Activated CD8-positive, alpha-beta memory T cell treated with anti-CD3 and anti-CD28 coated beads, Interleukin-2, amount 10 ng/mL, durations not matched to agents 7 days and 5 days (primary cell): ENCODE data around the gene ATP6V1C2. TPM values are rescaled to one million over a fixed set of nuclear protein-coding genes. Genes with fewer than 3 reads are reported as not detected.

Source experiments
- ATAC-seq: fragments of 150-1000 bp; cut with Tn5 transposase; one replicate; pipeline ENCODE4 v1.10.0; 2021; ENCODE audit warnings: moderate library complexity
- CTCF ChIA-PET: fragments of 350-600 bp; sonication (Branson Sonifier 250); formaldehyde crosslinking; loops from one replicate; lab custom pipeline; 2021; ENCODE audit warnings: antibody characterized with exemption; lab: Charles Lee
- DNase-seq: peaks from one replicate; pipeline ENCODE4 v3.0.0-alpha.2; 2020
- H3K27ac Mint-ChIP-seq: one replicate; pipeline ENCODE4 v1.8.0; 2021; ENCODE audit warnings: mild to moderate bottlenecking, mixed read lengths
- H3K27me3 Mint-ChIP-seq: one replicate; pipeline ENCODE4 v1.8.0; 2021; ENCODE audit warnings: mixed read lengths
- H3K36me3 Mint-ChIP-seq: one replicate; pipeline ENCODE4 v1.8.0; 2021; ENCODE audit warnings: mild to moderate bottlenecking, mixed read lengths
- H3K4me1 Mint-ChIP-seq: one replicate; pipeline ENCODE4 v1.8.0; 2021; ENCODE audit warnings: mixed read lengths
- H3K4me3 Mint-ChIP-seq: one replicate; pipeline ENCODE4 v1.8.0; 2021; ENCODE audit warnings: mild to moderate bottlenecking, moderate library complexity, mixed read lengths
- H3K9me3 Mint-ChIP-seq: one replicate; pipeline ENCODE4 v1.8.0; 2022; ENCODE audit warnings: low read depth, mixed read lengths
- total RNA-seq, 2 experiments: library from RNA; stranded (reverse); gene quantifications; one replicate each; pipeline ENCODE4 v1.2.3, GENCODE V29; 2021

Gene ATP6V1C2
- total RNA-seq, 2 experiments from 2014 or later, result not detected

GRCh38 chr2:10787176-10787968, 65.9 kb downstream of the ATP6V1C2 start:
- ATAC-seq (no peak), DNase-seq (no peak)
- CTCF ChIA-PET, result no interaction called here
- no peaks in the 10 kb centered on the region for H3K27me3 Mint-ChIP-seq
- no peak overlapping the region for H3K27ac Mint-ChIP-seq
- H3K9me3 Mint-ChIP-seq, result no peaks in the 10 kb centered on the region
- no peak overlapping the region for H3K4me3 Mint-ChIP-seq
- H3K36me3 Mint-ChIP-seq, result peaks cover 72% of the 10 kb centered on the region
- H3K4me1 Mint-ChIP-seq, result peaks cover 21% of the 10 kb centered on the region

- H3K27me3 Mint-ChIP-seq, result no peaks in the 10 kb centered on the region
- CTCF ChIA-PET, result interaction anchor here (0.6 kb wide), 2 partner anchors 12 to 379 kb away, joined by 3 to 4 read pairs; no protein-coding TSS in a partner anchor
- no peak overlapping the region for H3K27ac Mint-ChIP-seq
Observed at GRCh38 chr2:10788855-10789254, 67.4 kb downstream of the ATP6V1C2 start.

GRCh38 chr2:10790228-10790973, 69.0 kb downstream of the ATP6V1C2 start:
- ATAC-seq (peak; percentile 92), DNase-seq (peak; percentile 55)
- peak overlapping the region; percentile 85 for H3K27ac Mint-ChIP-seq
- peaks cover 28% of the 10 kb centered on the region for H3K4me1 Mint-ChIP-seq
- peak overlapping the region; percentile 66 for H3K4me3 Mint-ChIP-seq
- H3K36me3 Mint-ChIP-seq, result peaks cover 66% of the 10 kb centered on the region
- CTCF ChIA-PET, result no interaction called here
- no peaks in the 10 kb centered on the region for H3K9me3 Mint-ChIP-seq
- H3K27me3 Mint-ChIP-seq, result no peaks in the 10 kb centered on the region

More at GRCh38 chr2:10788855-10789254, 67.4 kb downstream of the ATP6V1C2 start:
- Mint-ChIP-seq H3K4me1 (peaks cover 28% of the 10 kb centered on the region), H3K9me3 (no peaks in the 10 kb centered on the region), H3K36me3 (peaks cover 71% of the 10 kb centered on the region), H3K4me3 (no peak overlapping the region)
- no peak for ATAC-seq
- DNase-seq, result no peak

- Mint-ChIP-seq H3K27me3 (no peaks in the 10 kb centered on the region), H3K9me3 (no peaks in the 10 kb centered on the region), H3K4me3 (no peak overlapping the region), H3K27ac (peak overlapping the region; percentile 85), H3K36me3 (peaks cover 67% of the 10 kb centered on the region), H3K4me1 (peaks cover 30% of the 10 kb centered on the region)
- CTCF ChIA-PET, result interaction anchor here (0.6 to 1.7 kb wide), 5 partner anchors 8 to 332 kb away, joined by 3 to 4 read pairs (median 4); partner anchors contain the start of gene PDIA6
- DNase-seq (no peak), ATAC-seq (no peak)
Observed at GRCh38 chr2:10792001-10792634, 70.7 kb downstream of the ATP6V1C2 start.

- Mint-ChIP-seq H3K4me3 (no peak overlapping the region), H3K27ac (peak overlapping the region; percentile 5), H3K36me3 (peaks cover 64% of the 10 kb centered on the region), H3K9me3 (no peaks in the 10 kb centered on the region), H3K4me1 (peaks cover 29% of the 10 kb centered on the region), H3K27me3 (no peaks in the 10 kb centered on the region)
- CTCF ChIA-PET, result interaction anchor here (0.6 to 1.7 kb wide), 4 partner anchors 9 to 332 kb away, joined by 3 to 4 read pairs (median 4); no protein-coding TSS in a partner anchor
- DNase-seq (no peak), ATAC-seq (no peak)
Observed at GRCh38 chr2:10792660-10793400, 71.4 kb downstream of the ATP6V1C2 start.

GRCh38 chr2:10793816-10794215, 72.4 kb downstream of the ATP6V1C2 start:
- H3K27ac Mint-ChIP-seq, result no peak overlapping the region
- DNase-seq (no peak), ATAC-seq (no peak)
- H3K9me3 Mint-ChIP-seq, result no peaks in the 10 kb centered on the region
- CTCF ChIA-PET, result interaction anchor here (1.5 kb wide), 1 partner anchor 10 kb away, joined by 4 read pairs; no protein-coding TSS in a partner anchor
- H3K36me3 Mint-ChIP-seq, result peaks cover 59% of the 10 kb centered on the region
- no peaks in the 10 kb centered on the region for H3K27me3 Mint-ChIP-seq
- peaks cover 32% of the 10 kb centered on the region for H3K4me1 Mint-ChIP-seq
- no peak overlapping the region for H3K4me3 Mint-ChIP-seq

- CTCF ChIA-PET, result interaction anchor here (1.9 kb wide), 1 partner anchor 37 kb away, joined by 4 read pairs; no protein-coding TSS in a partner anchor
- no peak for ATAC-seq
- Mint-ChIP-seq H3K4me1 (peaks cover 32% of the 10 kb centered on the region), H3K36me3 (peaks cover 57% of the 10 kb centered on the region), H3K27me3 (no peaks in the 10 kb centered on the region), H3K9me3 (no peaks in the 10 kb centered on the region), H3K27ac (no peak overlapping the region), H3K4me3 (no peak overlapping the region)
- DNase-seq, result no peak
Observed at GRCh38 chr2:10794876-10795275, 73.4 kb downstream of the ATP6V1C2 start.

GRCh38 chr2:10795508-10796046, 74.1 kb downstream of the ATP6V1C2 start:
- CTCF ChIA-PET, result interaction anchor here (0.7 to 1.9 kb wide), 3 partner anchors 36 to 174 kb away, joined by 3 to 4 read pairs (median 3); no protein-coding TSS in a partner anchor
- DNase-seq (no peak), ATAC-seq (no peak)
- no peaks in the 10 kb centered on the region for H3K27me3 Mint-ChIP-seq
- peak overlapping the region; percentile 12 for H3K27ac Mint-ChIP-seq
- no peak overlapping the region for H3K4me3 Mint-ChIP-seq
- H3K4me1 Mint-ChIP-seq, result peaks cover 27% of the 10 kb centered on the region
- H3K9me3 Mint-ChIP-seq, result no peaks in the 10 kb centered on the region
- peaks cover 55% of the 10 kb centered on the region for H3K36me3 Mint-ChIP-seq

- H3K27me3 Mint-ChIP-seq, result no peaks in the 10 kb centered on the region
- H3K9me3 Mint-ChIP-seq, result no peaks in the 10 kb centered on the region
- no peak for ATAC-seq
- peaks cover 55% of the 10 kb centered on the region for H3K36me3 Mint-ChIP-seq
- H3K27ac Mint-ChIP-seq, result no peak overlapping the region
- peaks cover 21% of the 10 kb centered on the region for H3K4me1 Mint-ChIP-seq
- no peak for DNase-seq
- no peak overlapping the region for H3K4me3 Mint-ChIP-seq
- CTCF ChIA-PET, result interaction anchor here (0.6 kb wide), 1 partner anchor 20 kb away, joined by 3 read pairs; no protein-coding TSS in a partner anchor
Observed at GRCh38 chr2:10796703-10797102, 75.3 kb downstream of the ATP6V1C2 start.

GRCh38 chr2:10798783-10799182, 77.4 kb downstream of the ATP6V1C2 start:
- CTCF ChIA-PET, result interaction anchor here (0.9 to 1.9 kb wide), 5 partner anchors 13 to 37 kb away, joined by 3 to 6 read pairs (median 4); partner anchors contain the start of gene PDIA6
- no peaks in the 10 kb centered on the region for H3K27me3 Mint-ChIP-seq
- peaks cover 48% of the 10 kb centered on the region for H3K36me3 Mint-ChIP-seq
- H3K27ac Mint-ChIP-seq, result no peak overlapping the region
- no peaks in the 10 kb centered on the region for H3K9me3 Mint-ChIP-seq
- no peak for DNase-seq
- no peak overlapping the region for H3K4me3 Mint-ChIP-seq
- no peak for ATAC-seq
- H3K4me1 Mint-ChIP-seq, result peaks cover 17% of the 10 kb centered on the region

- CTCF ChIA-PET, result interaction anchor here (0.7 to 1.9 kb wide), 5 partner anchors 9 to 36 kb away, joined by 3 to 6 read pairs (median 3); partner anchors contain the start of gene PDIA6
- Mint-ChIP-seq H3K4me1 (peaks cover 17% of the 10 kb centered on the region), H3K4me3 (no peak overlapping the region), H3K36me3 (peaks cover 46% of the 10 kb centered on the region), H3K9me3 (no peaks in the 10 kb centered on the region), H3K27me3 (no peaks in the 10 kb centered on the region), H3K27ac (no peak overlapping the region)
- ATAC-seq (no peak), DNase-seq (no peak)
Observed at GRCh38 chr2:10800163-10800562, 78.7 kb downstream of the ATP6V1C2 start.

- H3K27ac Mint-ChIP-seq, result no peak overlapping the region
- no peaks in the 10 kb centered on the region for H3K27me3 Mint-ChIP-seq
- ATAC-seq, result no peak
- no peak for DNase-seq
- H3K4me1 Mint-ChIP-seq, result peaks cover 24% of the 10 kb centered on the region
- no peaks in the 10 kb centered on the region for H3K9me3 Mint-ChIP-seq
- CTCF ChIA-PET, result interaction anchor here (0.9 kb wide), 1 partner anchor 322 kb away, joined by 3 read pairs; no protein-coding TSS in a partner anchor
- no peak overlapping the region for H3K4me3 Mint-ChIP-seq
- peaks cover 40% of the 10 kb centered on the region for H3K36me3 Mint-ChIP-seq
Observed at GRCh38 chr2:10802657-10803056, 81.2 kb downstream of the ATP6V1C2 start.
